Liver (tissue), 9 donors: ENCODE measurements around the gene CACNB4. TPM values are rescaled to one million over a fixed set of nuclear protein-coding genes. Genes with fewer than 3 reads are reported as not detected.

Experiments used
- DNase-seq: peaks from one replicate; pipeline ENCODE4 v3.0.0-alpha.2; 2017; ENCODE audit warnings: low spot score
- H3K27ac ChIP-seq, 2 donors: one replicate each; pipeline ENCODE4 v1.7.0; 2013; ENCODE audit warnings: inconsistent platforms in 2 of 2, low read length in 2 of 2, control low read depth in 1 of 2, low read depth in 1 of 2, mild to moderate bottlenecking in 1 of 2
- H3K27me3 ChIP-seq, 4 donors: one replicate each; pipeline versions ENCODE4 v1.6.1 to v1.7.0; 2013; ENCODE audit warnings: low read length in 3 of 4, inconsistent platforms in 1 of 4, mild to moderate bottlenecking in 1 of 4, moderate library complexity in 1 of 4; ENCODE audit not compliant: control insufficient read depth in 4 of 4, insufficient read depth in 4 of 4
- H3K36me3 ChIP-seq, 4 donors: one replicate each; pipeline versions ENCODE4 v1.6.1 to v1.7.0; 2013; ENCODE audit warnings: low read length in 3 of 4, mild to moderate bottlenecking in 3 of 4, low read depth in 1 of 4, moderate library complexity in 1 of 4; ENCODE audit not compliant: control insufficient read depth in 4 of 4, insufficient read depth in 3 of 4
- H3K4me1 ChIP-seq, 4 donors: one replicate each; pipeline versions ENCODE4 v1.6.1 to v1.7.0; 2013; ENCODE audit warnings: low read length in 3 of 4, mild to moderate bottlenecking in 3 of 4, moderate library complexity in 1 of 4; ENCODE audit not compliant: control insufficient read depth in 4 of 4, insufficient read depth in 4 of 4
- H3K4me3 ChIP-seq, 3 donors: one replicate each; pipeline versions ENCODE4 v1.6.1 to v1.7.0; 2013; ENCODE audit warnings: low read length in 3 of 3, control low read depth in 1 of 3, low read depth in 1 of 3, mild to moderate bottlenecking in 1 of 3
- H3K9ac ChIP-seq, 2 donors: one replicate each; pipeline ENCODE4 v1.7.0; 2013; ENCODE audit warnings: low read length in 2 of 2, mild to moderate bottlenecking in 2 of 2, moderate library complexity in 2 of 2, control low read depth in 1 of 2, low read depth in 1 of 2
- H3K9me3 ChIP-seq, 4 donors: one replicate each; pipeline versions ENCODE4 v1.6.1 to v1.7.0; 2013; ENCODE audit warnings: low read length in 3 of 4; ENCODE audit not compliant: control insufficient read depth in 4 of 4
- EGR1 ChIP-seq, 2 donors: IDR thresholded peaks; 2 replicates each; pipeline ENCODE4 v1.6.1; 2016 to 2018; ENCODE audit warnings: antibody characterized with exemption in 2 of 2, low read depth in 2 of 2
- FOXA1 ChIP-seq: IDR thresholded peaks from 2 replicates; pipeline ENCODE4 v1.6.1; 2016; ENCODE audit warnings: antibody characterized with exemption
- FOXA2 ChIP-seq: IDR thresholded peaks from 2 replicates; pipeline ENCODE4 v1.6.1; 2016; ENCODE audit warnings: antibody characterized with exemption
- GABPA ChIP-seq, 2 donors: IDR thresholded peaks in 1 of 2; conservative IDR thresholded peaks in 1 of 2; 2 replicates each; pipeline ENCODE4 v1.6.1; 2016; ENCODE audit warnings: antibody characterized with exemption in 2 of 2, mild to moderate bottlenecking in 1 of 2, moderate library complexity in 1 of 2
- HNF4A ChIP-seq, 2 donors: conservative IDR thresholded peaks; 2 replicates each; pipeline ENCODE4 v1.6.1; 2016; ENCODE audit warnings: antibody characterized with exemption in 2 of 2, mild to moderate bottlenecking in 2 of 2
- HNF4G ChIP-seq: IDR thresholded peaks from 2 replicates; pipeline ENCODE4 v1.6.1; 2016; ENCODE audit warnings: antibody characterized with exemption
- JUND ChIP-seq, 2 donors: IDR thresholded peaks; 2 replicates each; pipeline ENCODE4 v1.6.1; 2016; ENCODE audit warnings: antibody characterized with exemption in 2 of 2
- NR2F2 ChIP-seq: IDR thresholded peaks from 2 replicates; pipeline ENCODE4 v1.6.1; 2016; ENCODE audit warnings: antibody characterized with exemption
- RAD21 ChIP-seq, 2 donors: IDR thresholded peaks; 2 replicates each; pipeline ENCODE4 v1.6.1; 2016; ENCODE audit warnings: antibody characterized with exemption in 2 of 2, mild to moderate bottlenecking in 2 of 2
- RXRA ChIP-seq, 2 donors: IDR thresholded peaks; 2 replicates each; pipeline ENCODE4 v1.6.1; 2017 to 2018; ENCODE audit warnings: antibody characterized with exemption in 2 of 2, mild to moderate bottlenecking in 1 of 2
- SP1 ChIP-seq: IDR thresholded peaks from 2 replicates; pipeline ENCODE4 v1.6.1; 2018; ENCODE audit warnings: antibody characterized with exemption, mild to moderate bottlenecking
- TAF1 ChIP-seq: conservative IDR thresholded peaks from 2 replicates; pipeline ENCODE4 v1.6.1; 2016; ENCODE audit warnings: antibody characterized with exemption, mild to moderate bottlenecking
- YY1 ChIP-seq: IDR thresholded peaks from 2 replicates; pipeline ENCODE4 v1.6.1; 2016; ENCODE audit warnings: antibody characterized with exemption, mild to moderate bottlenecking
- WGBS: extraction: QIAGEN DNeasy Blood & Tissue Kit; methylation state at CpG from one replicate; pipeline ENCODE4 v1.1.7; 2013; 5-methylcytosine and 5-hydroxymethylcytosine counted together
- polyA plus RNA-seq, 2 donors: library from polyadenylated mRNA; stranded (reverse) in 1 of 2; unstranded in 1 of 2; fragments of 200-250 nt in 1 of 2; fragments of >200 nt in 1 of 2; fragmentation: Nextera tagmentation in 1 of 2; extraction: Ambion mirVana in 1 of 2; gene quantifications; one replicate each; pipeline versions ENCODE4 v1.2.1 to v1.2.3, GENCODE V29; 2013 to 2015
- total RNA-seq, 2 donors: library from RNA; depleted of rRNA; stranded (reverse); fragments of >200 nt; gene quantifications; one replicate each; pipeline ENCODE4 v1.2.3, GENCODE V29; 2014
- TF ChIP-seq, protein P1 (sequence below): IDR thresholded peaks from 2 replicates; pipeline ENCODE4 v1.6.1; 2016; ENCODE audit warnings: antibody characterized with exemption
- TF ChIP-seq, protein P2 (sequence below): IDR thresholded peaks from 2 replicates; pipeline ENCODE4 v1.6.1; 2016; ENCODE audit warnings: antibody characterized with exemption, mild to moderate bottlenecking
- TF ChIP-seq, protein P3 (sequence below): IDR thresholded peaks from 2 replicates; pipeline ENCODE4 v1.6.1; 2016; ENCODE audit warnings: antibody characterized with exemption
- TF ChIP-seq, protein P4 (sequence below): IDR thresholded peaks from 2 replicates; pipeline ENCODE4 v1.6.1; 2016; ENCODE audit warnings: antibody characterized with exemption
- TF ChIP-seq, protein P5 (sequence below): fragments of 150-350 bp; IDR thresholded peaks from 2 replicates; pipeline ENCODE4 v1.5.1; 2017; ENCODE audit warnings: improper control_type of control experiment, low read depth, low read length; ENCODE audit not compliant: missing input control
- donor health status: healthy.
- donor health status: healthy.
- donor health status: healthy.
- donor health status: healthy.
- donor health status: healthy.

CACNB4 gene
- total and polyA plus RNA-seq, 4 donors, result 0.02 to 0.50 (median 0.21) TPM

DNA sequence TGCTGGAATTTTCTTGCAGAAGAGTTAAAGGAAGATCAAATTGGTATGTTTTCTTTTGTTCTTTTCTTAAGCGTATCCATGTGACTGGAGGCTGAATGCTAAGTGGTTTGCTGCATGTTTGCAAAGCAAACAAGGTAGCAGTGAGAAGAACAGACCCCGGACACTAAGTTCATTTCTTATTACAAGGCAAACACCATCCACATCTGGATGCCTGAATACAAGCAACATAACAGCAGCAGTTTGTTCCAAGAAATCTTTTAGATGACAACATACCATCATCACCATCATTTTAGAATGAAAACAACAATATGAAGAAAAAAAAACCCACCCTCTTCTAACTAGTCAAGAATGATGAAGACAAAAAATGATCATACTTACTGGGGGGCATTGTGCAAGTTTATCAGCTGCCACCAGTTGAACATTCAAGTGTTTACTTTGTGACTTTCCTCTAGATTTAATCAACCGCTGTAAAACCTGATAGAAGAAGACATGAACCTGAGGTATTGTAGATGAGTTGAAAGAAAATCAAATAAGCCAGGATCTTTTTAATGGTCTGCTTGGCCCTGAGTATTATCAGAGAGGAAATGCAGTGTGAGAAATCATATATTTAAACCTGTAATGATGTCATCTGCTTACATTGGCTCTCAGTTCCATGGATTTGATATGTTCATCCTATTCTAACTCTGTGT is 245.6 kb downstream of the CACNB4 start:
- no peak for DNase-seq
- no peaks in the 10 kb centered on the region for H3K27me3 ChIP-seq
- WGBS, result 60% methylated on average over 3 of the region's 3 CpGs
- no peaks in the 10 kb centered on the region for H3K4me1 ChIP-seq
- H3K36me3 ChIP-seq, result no peaks in the 10 kb centered on the region
- no peak overlapping the region for H3K4me3 ChIP-seq
- H3K9ac ChIP-seq, result no peak overlapping the region
- no peaks in the 10 kb centered on the region for H3K9me3 ChIP-seq
- no peak overlapping the region for H3K27ac ChIP-seq
- no peak for TF ChIP-seq RXRA (IDR thresholded peaks at IDR 0.05)
- TF ChIP-seq FOXA2, result no peak
- TF ChIP-seq, protein P1, sequence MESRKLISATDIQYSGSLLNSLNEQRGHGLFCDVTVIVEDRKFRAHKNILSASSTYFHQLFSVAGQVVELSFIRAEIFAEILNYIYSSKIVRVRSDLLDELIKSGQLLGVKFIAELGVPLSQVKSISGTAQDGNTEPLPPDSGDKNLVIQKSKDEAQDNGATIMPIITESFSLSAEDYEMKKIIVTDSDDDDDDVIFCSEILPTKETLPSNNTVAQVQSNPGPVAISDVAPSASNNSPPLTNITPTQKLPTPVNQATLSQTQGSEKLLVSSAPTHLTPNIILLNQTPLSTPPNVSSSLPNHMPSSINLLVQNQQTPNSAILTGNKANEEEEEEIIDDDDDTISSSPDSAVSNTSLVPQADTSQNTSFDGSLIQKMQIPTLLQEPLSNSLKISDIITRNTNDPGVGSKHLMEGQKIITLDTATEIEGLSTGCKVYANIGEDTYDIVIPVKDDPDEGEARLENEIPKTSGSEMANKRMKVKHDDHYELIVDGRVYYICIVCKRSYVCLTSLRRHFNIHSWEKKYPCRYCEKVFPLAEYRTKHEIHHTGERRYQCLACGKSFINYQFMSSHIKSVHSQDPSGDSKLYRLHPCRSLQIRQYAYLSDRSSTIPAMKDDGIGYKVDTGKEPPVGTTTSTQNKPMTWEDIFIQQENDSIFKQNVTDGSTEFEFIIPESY, result no peak
- no peak for TF ChIP-seq YY1

DNA sequence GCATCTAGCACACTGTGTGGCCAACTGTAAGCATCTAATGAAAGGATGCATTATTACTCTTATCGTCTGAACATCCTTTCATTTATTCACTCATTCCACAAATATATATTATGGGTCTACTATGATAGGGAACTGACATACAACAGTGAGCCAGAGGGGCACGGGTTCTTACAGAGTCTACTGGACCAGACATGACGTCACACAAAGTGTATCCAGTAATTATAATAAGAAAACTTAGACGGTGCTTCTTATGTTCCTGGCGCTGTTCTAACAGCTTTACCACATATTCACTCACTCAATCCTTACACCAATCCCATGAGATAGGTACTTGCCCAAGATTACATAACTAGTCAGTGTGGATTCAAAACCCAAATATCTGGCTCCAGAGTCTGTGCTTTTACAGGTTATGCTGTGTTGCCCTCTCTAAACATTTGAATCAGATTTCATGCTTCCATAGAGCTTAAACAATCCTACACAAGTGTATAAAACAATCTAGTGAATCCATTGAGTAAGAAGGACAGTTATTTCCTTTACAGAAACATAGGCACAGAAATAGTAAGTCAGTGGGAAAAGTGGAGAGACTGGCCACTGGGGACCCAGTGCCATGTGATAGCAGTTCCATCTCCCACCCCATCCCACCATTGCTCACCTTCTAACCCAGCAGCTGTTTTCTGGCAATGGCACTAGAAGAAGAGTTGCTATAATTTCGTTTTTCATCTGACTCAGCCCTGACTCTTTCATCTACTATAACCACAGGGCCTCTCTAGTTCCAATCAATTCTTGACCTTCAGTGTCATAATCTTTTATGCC is 246.4 kb downstream of the CACNB4 start:
- 90% methylated on average over 6 of the region's 6 CpGs for WGBS
- H3K27me3 ChIP-seq, result no peaks in the 10 kb centered on the region

More for the DNA sequence above, 246.4 kb downstream of the CACNB4 start:
- Histone ChIP-seq H3K36me3 (no peaks in the 10 kb centered on the region), H3K4me3 (no peak overlapping the region), H3K4me1 (no peaks in the 10 kb centered on the region), H3K9me3 (no peaks in the 10 kb centered on the region), H3K27ac (no peak overlapping the region), H3K9ac (no peak overlapping the region)
- DNase-seq, result no peak
- TF ChIP-seq NR2F2 (no peak), SP1 (no peak), JUND (IDR thresholded peaks at IDR 0.05) (no peak), HNF4G (no peak), EGR1 (IDR thresholded peaks at IDR 0.05; ENCODE audit: low read depth in 2 of 2) (no peak), HNF4A (conservative IDR thresholded peaks at IDR 0.05) (no peak), YY1 (no peak), TAF1 (no peak), GABPA (IDR thresholded peaks at IDR 0.05 in 1 of 2, conservative IDR thresholded peaks at IDR 0.05 in 1 of 2) (no peak), RXRA (IDR thresholded peaks at IDR 0.05) (no peak), FOXA2 (no peak), FOXA1 (no peak), RAD21 (IDR thresholded peaks at IDR 0.05) (no peak)
- TF ChIP-seq, protein P2, sequence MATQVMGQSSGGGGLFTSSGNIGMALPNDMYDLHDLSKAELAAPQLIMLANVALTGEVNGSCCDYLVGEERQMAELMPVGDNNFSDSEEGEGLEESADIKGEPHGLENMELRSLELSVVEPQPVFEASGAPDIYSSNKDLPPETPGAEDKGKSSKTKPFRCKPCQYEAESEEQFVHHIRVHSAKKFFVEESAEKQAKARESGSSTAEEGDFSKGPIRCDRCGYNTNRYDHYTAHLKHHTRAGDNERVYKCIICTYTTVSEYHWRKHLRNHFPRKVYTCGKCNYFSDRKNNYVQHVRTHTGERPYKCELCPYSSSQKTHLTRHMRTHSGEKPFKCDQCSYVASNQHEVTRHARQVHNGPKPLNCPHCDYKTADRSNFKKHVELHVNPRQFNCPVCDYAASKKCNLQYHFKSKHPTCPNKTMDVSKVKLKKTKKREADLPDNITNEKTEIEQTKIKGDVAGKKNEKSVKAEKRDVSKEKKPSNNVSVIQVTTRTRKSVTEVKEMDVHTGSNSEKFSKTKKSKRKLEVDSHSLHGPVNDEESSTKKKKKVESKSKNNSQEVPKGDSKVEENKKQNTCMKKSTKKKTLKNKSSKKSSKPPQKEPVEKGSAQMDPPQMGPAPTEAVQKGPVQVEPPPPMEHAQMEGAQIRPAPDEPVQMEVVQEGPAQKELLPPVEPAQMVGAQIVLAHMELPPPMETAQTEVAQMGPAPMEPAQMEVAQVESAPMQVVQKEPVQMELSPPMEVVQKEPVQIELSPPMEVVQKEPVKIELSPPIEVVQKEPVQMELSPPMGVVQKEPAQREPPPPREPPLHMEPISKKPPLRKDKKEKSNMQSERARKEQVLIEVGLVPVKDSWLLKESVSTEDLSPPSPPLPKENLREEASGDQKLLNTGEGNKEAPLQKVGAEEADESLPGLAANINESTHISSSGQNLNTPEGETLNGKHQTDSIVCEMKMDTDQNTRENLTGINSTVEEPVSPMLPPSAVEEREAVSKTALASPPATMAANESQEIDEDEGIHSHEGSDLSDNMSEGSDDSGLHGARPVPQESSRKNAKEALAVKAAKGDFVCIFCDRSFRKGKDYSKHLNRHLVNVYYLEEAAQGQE, result no peak
- TF ChIP-seq, protein P3, sequence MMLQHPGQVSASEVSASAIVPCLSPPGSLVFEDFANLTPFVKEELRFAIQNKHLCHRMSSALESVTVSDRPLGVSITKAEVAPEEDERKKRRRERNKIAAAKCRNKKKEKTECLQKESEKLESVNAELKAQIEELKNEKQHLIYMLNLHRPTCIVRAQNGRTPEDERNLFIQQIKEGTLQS, result no peak
- TF ChIP-seq, protein P4, sequence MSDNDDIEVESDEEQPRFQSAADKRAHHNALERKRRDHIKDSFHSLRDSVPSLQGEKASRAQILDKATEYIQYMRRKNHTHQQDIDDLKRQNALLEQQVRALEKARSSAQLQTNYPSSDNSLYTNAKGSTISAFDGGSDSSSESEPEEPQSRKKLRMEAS, result no peak
- TF ChIP-seq, protein P5, sequence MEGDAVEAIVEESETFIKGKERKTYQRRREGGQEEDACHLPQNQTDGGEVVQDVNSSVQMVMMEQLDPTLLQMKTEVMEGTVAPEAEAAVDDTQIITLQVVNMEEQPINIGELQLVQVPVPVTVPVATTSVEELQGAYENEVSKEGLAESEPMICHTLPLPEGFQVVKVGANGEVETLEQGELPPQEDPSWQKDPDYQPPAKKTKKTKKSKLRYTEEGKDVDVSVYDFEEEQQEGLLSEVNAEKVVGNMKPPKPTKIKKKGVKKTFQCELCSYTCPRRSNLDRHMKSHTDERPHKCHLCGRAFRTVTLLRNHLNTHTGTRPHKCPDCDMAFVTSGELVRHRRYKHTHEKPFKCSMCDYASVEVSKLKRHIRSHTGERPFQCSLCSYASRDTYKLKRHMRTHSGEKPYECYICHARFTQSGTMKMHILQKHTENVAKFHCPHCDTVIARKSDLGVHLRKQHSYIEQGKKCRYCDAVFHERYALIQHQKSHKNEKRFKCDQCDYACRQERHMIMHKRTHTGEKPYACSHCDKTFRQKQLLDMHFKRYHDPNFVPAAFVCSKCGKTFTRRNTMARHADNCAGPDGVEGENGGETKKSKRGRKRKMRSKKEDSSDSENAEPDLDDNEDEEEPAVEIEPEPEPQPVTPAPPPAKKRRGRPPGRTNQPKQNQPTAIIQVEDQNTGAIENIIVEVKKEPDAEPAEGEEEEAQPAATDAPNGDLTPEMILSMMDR, result no peak
- TF ChIP-seq, protein P1, result no peak
